ENCODE data around the gene MAPK11.
"Not testable (repeated sequence)": the region's sequence is repeated elsewhere in the genome, so short reads cannot be mapped to it uniquely, and the experiment has no call there.

MAPK11 gene

GRCh38 chr22:50275181-50276055 is 5.2 kb upstream of the MAPK11 start:
- no peak for DNase-seq

- DNase-seq: no peak
Measured at GRCh38 chr22:50274771-50275170, 4.6 kb upstream of the MAPK11 start.

GRCh38 chr22:50274311-50274710 is 4.1 kb upstream of the MAPK11 start:
- no peak for DNase-seq

- DNase-seq: not testable (repeated sequence)
Measured at GRCh38 chr22:50273781-50274180, 3.6 kb upstream of the MAPK11 start.

- not testable (repeated sequence) for DNase-seq
Measured at GRCh38 chr22:50273352-50273751, 3.2 kb upstream of the MAPK11 start.

GRCh38 chr22:50272044-50272802 is 2.0 kb upstream of the MAPK11 start:
- no peak for DNase-seq

- no peak for DNase-seq
Measured at GRCh38 chr22:50271519-50271970, 1.4 kb upstream of the MAPK11 start.

- no peak for DNase-seq
Measured at GRCh38 chr22:50270666-50271394, 650 bp upstream of the MAPK11 start.

- no peak for DNase-seq
Measured at GRCh38 chr22:50269573-50269969, 609 bp downstream of the MAPK11 start.

GRCh38 chr22:50268655-50269113 is 1.5 kb downstream of the MAPK11 start:
- no peak for DNase-seq

GRCh38 chr22:50267591-50268390 is 2.4 kb downstream of the MAPK11 start:
- no peak for DNase-seq

GRCh38 chr22:50266994-50267393 is 3.2 kb downstream of the MAPK11 start:
- no peak for DNase-seq

- DNase-seq: no peak
Measured at GRCh38 chr22:50264946-50265669, 5.1 kb downstream of the MAPK11 start.

GRCh38 chr22:50264104-50264745 is 6.0 kb downstream of the MAPK11 start:
- DNase-seq: no peak

- no peak for DNase-seq
Measured at GRCh38 chr22:50262973-50263617, 7.1 kb downstream of the MAPK11 start.

- DNase-seq: no peak
Measured at GRCh38 chr22:50262460-50262911, 7.7 kb downstream of the MAPK11 start.

- no peak for DNase-seq
Measured at GRCh38 chr22:50261615-50262459, 8.3 kb downstream of the MAPK11 start, which contains the start of gene MAPK12. Gene MAPK12 (minus strand): TSS chr22:50261683. CDS start chr22:50261509, 174 bp downstream.

- no peak for DNase-seq
Measured at GRCh38 chr22:50260801-50261614, 9.2 kb downstream of the MAPK11 start.
